WTC11 (cell line): ENCODE results near the gene PDLIM7.

Experiments
- ESRRA ChIP-seq: sonication (generic); formaldehyde crosslinking; IDR thresholded peaks from 2 replicates; pipeline ENCODE4 v1.8.1; 2022; ENCODE audit warnings: mild to moderate bottlenecking, missing genetic modification reagents, borderline replicate concordance
- TF ChIP-seq, protein P1 (sequence below): fragments of 200-600 bp; IDR thresholded peaks from 2 replicates; pipeline ENCODE4 v1.8.0; 2022; ENCODE audit warnings: antibody characterized with exemption

DNA sequence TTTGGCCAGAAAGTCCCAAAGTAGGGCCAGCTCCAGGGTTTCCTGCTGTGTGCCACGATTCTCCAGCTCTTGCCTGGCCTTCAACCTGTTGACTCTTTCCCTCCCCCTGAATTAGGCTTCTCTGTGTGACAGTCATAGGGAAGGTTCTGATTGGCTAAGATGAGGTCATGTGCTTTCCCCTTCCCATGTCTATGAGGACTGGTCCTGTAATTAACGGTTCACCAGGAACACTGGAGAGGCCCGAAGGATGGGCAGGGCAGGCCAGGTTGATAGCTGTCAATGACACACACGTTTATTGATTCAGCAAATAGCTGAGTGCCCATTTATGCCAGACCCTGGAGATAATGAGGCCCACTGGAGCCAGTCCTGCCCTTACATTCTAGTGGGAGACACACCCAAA, 59.8 kb downstream of the PDLIM7 start:
- TF ChIP-seq, protein P1, sequence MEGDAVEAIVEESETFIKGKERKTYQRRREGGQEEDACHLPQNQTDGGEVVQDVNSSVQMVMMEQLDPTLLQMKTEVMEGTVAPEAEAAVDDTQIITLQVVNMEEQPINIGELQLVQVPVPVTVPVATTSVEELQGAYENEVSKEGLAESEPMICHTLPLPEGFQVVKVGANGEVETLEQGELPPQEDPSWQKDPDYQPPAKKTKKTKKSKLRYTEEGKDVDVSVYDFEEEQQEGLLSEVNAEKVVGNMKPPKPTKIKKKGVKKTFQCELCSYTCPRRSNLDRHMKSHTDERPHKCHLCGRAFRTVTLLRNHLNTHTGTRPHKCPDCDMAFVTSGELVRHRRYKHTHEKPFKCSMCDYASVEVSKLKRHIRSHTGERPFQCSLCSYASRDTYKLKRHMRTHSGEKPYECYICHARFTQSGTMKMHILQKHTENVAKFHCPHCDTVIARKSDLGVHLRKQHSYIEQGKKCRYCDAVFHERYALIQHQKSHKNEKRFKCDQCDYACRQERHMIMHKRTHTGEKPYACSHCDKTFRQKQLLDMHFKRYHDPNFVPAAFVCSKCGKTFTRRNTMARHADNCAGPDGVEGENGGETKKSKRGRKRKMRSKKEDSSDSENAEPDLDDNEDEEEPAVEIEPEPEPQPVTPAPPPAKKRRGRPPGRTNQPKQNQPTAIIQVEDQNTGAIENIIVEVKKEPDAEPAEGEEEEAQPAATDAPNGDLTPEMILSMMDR: no peak
- TF ChIP-seq ESRRA (CRISPR knock-in tag): no peak
